Spleen (tissue), 11 donors: ENCODE results near the gene CELF1. TPM values are rescaled to one million over a fixed set of nuclear protein-coding genes. Genes with fewer than 3 reads are reported as not detected.

Source experiments
- DNase-seq: peaks from one replicate; pipeline ENCODE4 v3.0.0-alpha.2; 2020
- H3K27ac ChIP-seq, 8 donors: fragments of 200-600 bp; sonication (generic) in 7 of 8; 1 replicate in 4 of 8; 2 replicates in 4 of 8; pipeline versions ENCODE4 v1.5.0 to v1.8.0; 2016 to 2021; ENCODE audit warnings: inconsistent platforms in 4 of 8, mild to moderate bottlenecking in 4 of 8, moderate library complexity in 1 of 8
- H3K27me3 ChIP-seq, 7 donors: fragments of 200-600 bp; sonication (generic) in 6 of 7; replicated peaks in 1 of 7; 1 replicate in 4 of 7; 2 replicates in 3 of 7; pipeline versions ENCODE4 v1.5.0 to v1.8.0; 2016 to 2021; ENCODE audit warnings: inconsistent platforms in 3 of 7, mild to moderate bottlenecking in 1 of 7
- H3K36me3 ChIP-seq, 6 donors: fragments of 200-600 bp; sonication (generic) in 5 of 6; 1 replicate in 4 of 6; 2 replicates in 2 of 6; pipeline versions ENCODE4 v1.5.0 to v1.8.0; 2016 to 2021; ENCODE audit warnings: inconsistent platforms in 2 of 6
- H3K4me1 ChIP-seq, 6 donors: fragments of 200-600 bp; sonication (generic) in 5 of 6; 1 replicate in 3 of 6; 2 replicates in 3 of 6; pipeline versions ENCODE4 v1.5.0 to v1.8.0; 2016 to 2021; ENCODE audit warnings: inconsistent platforms in 3 of 6
- H3K4me3 ChIP-seq, 8 donors: fragments of 200-600 bp; sonication (generic) in 7 of 8; 1 replicate in 4 of 8; 2 replicates in 4 of 8; pipeline versions ENCODE4 v1.5.0 to v1.8.0; 2016 to 2021; ENCODE audit warnings: inconsistent platforms in 4 of 8, mild to moderate bottlenecking in 4 of 8, moderate library complexity in 2 of 8
- H3K9me3 ChIP-seq, 8 donors: fragments of 200-600 bp; sonication (generic) in 7 of 8; 1 replicate in 4 of 8; 2 replicates in 4 of 8; pipeline versions ENCODE4 v1.5.0 to v1.8.0; 2016 to 2021; ENCODE audit warnings: inconsistent platforms in 4 of 8
- POLR2A ChIP-seq, 3 donors: fragments of 450-650 bp; IDR thresholded peaks; one replicate each; pipeline ENCODE4 v1.5.1; 2017; ENCODE audit warnings: antibody characterized with exemption in 3 of 3, mild to moderate bottlenecking in 1 of 3
- POLR2AphosphoS5 ChIP-seq, 3 donors: sonication (generic); formaldehyde crosslinking; IDR thresholded peaks; one replicate each; pipeline ENCODE4 v1.5.1; 2017; ENCODE audit warnings: antibody characterized with exemption in 3 of 3
- WGBS, 5 donors: extraction: QIAGEN DNeasy Blood & Tissue Kit in 3 of 5; methylation state at CpG; one replicate each; pipeline versions ENCODE4 v1.1.5 to v1.1.7; 2013 to 2018; 5-methylcytosine and 5-hydroxymethylcytosine counted together
- intact Hi-C: fragments of 100-400 bp; cut with DNase I; formaldehyde crosslinking; loops from one replicate; pipeline ENCODE4 v1.15.0; 2023; ENCODE audit warnings: low total_unique reads
- polyA plus RNA-seq, 3 donors: library from polyadenylated mRNA; stranded (reverse); fragments of 200-250 nt; gene quantifications; one replicate each; pipeline ENCODE4 v1.2.1, GENCODE V29; 2013
- total RNA-seq, 7 donors: library from RNA; depleted of rRNA in 3 of 7; stranded (reverse); fragments of >200 nt in 3 of 7; fragmentation: NEBNext Ultra II Directional in 4 of 7; extraction: Animal tissue kit (Norgen Biotek cat#: 25700) in 4 of 7; gene quantifications; one replicate each; pipeline versions ENCODE4 v1.1.0 to v1.2.1, GENCODE V29; 2016 to 2021
- TF ChIP-seq, protein P1 (sequence below), 11 experiments: fragments of 200-600 bp in 7 of 11; fragments of 450-650 bp in 4 of 11; sonication (generic) in 4 of 11; IDR thresholded peaks in 8 of 11; conservative IDR thresholded peaks in 3 of 11; 1 replicate in 7 of 11; 2 replicates in 4 of 11; pipeline versions ENCODE4 v1.4.0 to v1.8.0; 2016 to 2021; ENCODE audit warnings: antibody characterized with exemption in 11 of 11, inconsistent platforms in 4 of 11, mild to moderate bottlenecking in 1 of 11
- donor health status: healthy with polysubstance abuse.
- donor health status: DM: no; HTN: no; CAD: no; lungs with moderate emphysema.
- donor health status: DM: no; HTN: no; CAD: no.
- donor health status: Bipolar disorder and iron deficiency.
- donor health status: healthy.
- donor health status: DM: no; HTN: no; CAD: no.
- donor health status: DM: yes; HTN: yes; CAD: no.

CELF1 gene
- total and polyA plus RNA-seq, 10 donors: 18.5 to 171 (median 116) TPM

DNA sequence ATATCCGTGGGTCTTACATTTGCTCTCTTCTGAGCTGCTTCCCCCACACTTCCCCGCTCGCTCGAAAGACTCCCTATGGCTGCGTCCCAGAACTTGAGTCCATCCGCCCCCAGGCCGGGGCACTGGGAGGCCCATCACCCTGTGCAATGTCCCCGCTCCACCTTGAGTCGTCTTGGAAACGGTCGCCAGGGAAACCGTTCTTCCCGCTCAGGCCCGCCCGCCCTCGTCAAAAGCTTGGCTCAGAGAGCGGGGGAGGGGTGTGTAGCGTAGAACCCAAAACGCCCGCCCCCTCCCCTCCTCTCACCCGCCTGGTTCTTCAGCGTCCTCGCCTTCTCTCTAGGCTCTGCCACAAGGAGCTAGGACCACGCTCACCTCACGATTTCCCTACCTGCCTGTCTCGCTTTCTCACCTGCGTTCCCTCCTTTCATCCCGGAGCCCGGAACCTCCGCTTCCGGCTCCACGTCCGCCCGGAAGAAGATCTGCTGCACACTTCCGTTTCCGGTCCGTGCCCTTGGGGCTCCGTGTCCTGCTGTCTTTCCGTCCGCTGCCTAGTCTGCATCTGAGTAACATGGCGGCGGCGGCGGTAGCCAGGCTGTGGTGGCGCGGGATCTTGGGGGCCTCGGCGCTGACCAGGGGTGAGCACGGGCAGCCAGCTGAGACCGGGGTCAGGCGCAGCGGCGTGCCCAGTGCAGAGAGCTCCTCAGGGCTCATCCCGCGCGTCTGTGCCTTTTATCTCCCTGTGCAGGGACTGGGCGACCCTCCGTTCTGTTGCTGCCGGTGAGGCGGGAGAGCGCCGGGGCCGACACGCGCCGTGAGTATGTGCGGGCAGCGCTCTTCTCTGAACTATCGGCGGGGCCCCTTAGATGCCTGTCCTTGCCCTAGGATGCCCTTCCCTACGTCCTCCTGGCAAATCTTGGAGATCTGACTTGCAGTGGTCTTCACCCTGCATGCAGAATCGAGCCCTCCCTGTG, 25.9 kb upstream of the CELF1 start, which contains the start of the genes KBTBD4 and NDUFS3:
TSS of gene KBTBD4 (minus strand) at position 447 of the 971 bp plus-strand sequence. CDS start at position 428, 19 bp downstream.
TSS of gene NDUFS3 (plus strand) at position 551 of the 971 bp plus-strand sequence. CDS start at position 569, 18 bp downstream.
- peaks cover 19 to 63% (median 41%) of the 10 kb centered on the region in 6 donors for H3K4me1 ChIP-seq
- intact Hi-C loops: no loop called here

GRCh38 chr11:47577460-47578041, 24.6 kb upstream of the CELF1 start:
- TF ChIP-seq POLR2AphosphoS5 (IDR thresholded peaks at IDR 0.05) (no peak), POLR2A (IDR thresholded peaks at IDR 0.05) (no peak)
- TF ChIP-seq, protein P1, sequence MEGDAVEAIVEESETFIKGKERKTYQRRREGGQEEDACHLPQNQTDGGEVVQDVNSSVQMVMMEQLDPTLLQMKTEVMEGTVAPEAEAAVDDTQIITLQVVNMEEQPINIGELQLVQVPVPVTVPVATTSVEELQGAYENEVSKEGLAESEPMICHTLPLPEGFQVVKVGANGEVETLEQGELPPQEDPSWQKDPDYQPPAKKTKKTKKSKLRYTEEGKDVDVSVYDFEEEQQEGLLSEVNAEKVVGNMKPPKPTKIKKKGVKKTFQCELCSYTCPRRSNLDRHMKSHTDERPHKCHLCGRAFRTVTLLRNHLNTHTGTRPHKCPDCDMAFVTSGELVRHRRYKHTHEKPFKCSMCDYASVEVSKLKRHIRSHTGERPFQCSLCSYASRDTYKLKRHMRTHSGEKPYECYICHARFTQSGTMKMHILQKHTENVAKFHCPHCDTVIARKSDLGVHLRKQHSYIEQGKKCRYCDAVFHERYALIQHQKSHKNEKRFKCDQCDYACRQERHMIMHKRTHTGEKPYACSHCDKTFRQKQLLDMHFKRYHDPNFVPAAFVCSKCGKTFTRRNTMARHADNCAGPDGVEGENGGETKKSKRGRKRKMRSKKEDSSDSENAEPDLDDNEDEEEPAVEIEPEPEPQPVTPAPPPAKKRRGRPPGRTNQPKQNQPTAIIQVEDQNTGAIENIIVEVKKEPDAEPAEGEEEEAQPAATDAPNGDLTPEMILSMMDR (IDR thresholded peaks at IDR 0.05 in 8 of 11, conservative IDR thresholded peaks at IDR 0.05 in 3 of 11): no peak
- peak overlapping the region in 6 of 8 donors; percentile 82 to 97 (median 94) for H3K4me3 ChIP-seq

More for the DNA sequence above, 25.9 kb upstream of the CELF1 start, which contains the start of the genes KBTBD4 and NDUFS3:
- Histone ChIP-seq H3K27me3 (no peaks in the 10 kb centered on the region), H3K4me3 (peak within 1 kb of the TSS; percentile 82 to 98 (median 94)), H3K27ac (peak within 1 kb of the TSS; percentile 79 to 94 (median 90)), H3K36me3 (peaks cover 7 to 77% (median 61%) of the 10 kb centered on the region in 6 donors), H3K9me3 (no peaks in the 10 kb centered on the region)
- DNase-seq: peak; percentile 95
- TF ChIP-seq, protein P1 (IDR thresholded peaks at IDR 0.05 in 8 of 11, conservative IDR thresholded peaks at IDR 0.05 in 3 of 11): peak in 2 of 11 experiments; percentile 17 to 21
- TF ChIP-seq POLR2A (IDR thresholded peaks at IDR 0.05): peak in 1 of 3 donors; percentile 74
- TF ChIP-seq POLR2AphosphoS5 (IDR thresholded peaks at IDR 0.05): peak; percentile 95 to 97 (median 96)
- WGBS, 5 donors: 0 to 1% (median 1%) methylated on average over 48 to 72 of the region's 72 CpGs

DNA sequence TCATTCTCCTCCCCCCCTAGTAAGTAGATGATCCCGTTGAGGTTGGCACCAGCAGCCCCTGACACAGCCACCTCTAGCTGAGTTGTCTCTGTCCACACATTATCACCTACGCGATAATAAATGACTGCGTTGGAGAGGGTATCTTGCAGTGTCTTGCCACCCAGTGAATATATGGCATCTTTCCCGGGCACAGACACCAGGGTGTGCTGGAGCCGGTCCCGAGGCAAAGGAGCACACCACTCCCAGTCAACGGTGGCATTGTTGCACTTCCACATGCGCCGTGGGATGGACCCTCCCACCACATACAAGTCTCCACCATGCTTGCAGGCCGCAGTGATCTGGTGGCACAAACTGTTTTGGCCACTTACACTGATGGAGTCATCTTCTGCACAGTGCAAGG, 20.4 kb upstream of the CELF1 start:
- H3K36me3 ChIP-seq: peaks cover 9 to 95% (median 63%) of the 10 kb centered on the region in 6 donors
- no peaks in the 10 kb centered on the region for H3K9me3 ChIP-seq

More at GRCh38 chr11:47577460-47578041, 24.6 kb upstream of the CELF1 start:
- intact Hi-C loops: no loop called here
- H3K4me1 ChIP-seq: peaks cover 19 to 76% (median 44%) of the 10 kb centered on the region in 6 donors
- no peaks in the 10 kb centered on the region for H3K27me3 ChIP-seq
- peak; percentile 62 for DNase-seq
- WGBS, 5 donors: 76 to 86% (median 80%) methylated on average over 13 of the region's 13 CpGs
- peak overlapping the region in 3 of 8 donors; percentile 90 to 94 (median 93) for H3K27ac ChIP-seq
- H3K9me3 ChIP-seq: no peaks in the 10 kb centered on the region
- H3K36me3 ChIP-seq: peaks cover 10 to 77% (median 61%) of the 10 kb centered on the region in 6 donors

More for the DNA sequence above, 20.4 kb upstream of the CELF1 start:
- no peaks in the 10 kb centered on the region for H3K27me3 ChIP-seq
- H3K4me1 ChIP-seq: peaks cover 13 to 72% (median 24%) of the 10 kb centered on the region in 6 donors
- intact Hi-C loops: no loop called here
- WGBS, 5 donors: 88 to 96% (median 94%) methylated on average over 10 to 11 of the region's 11 CpGs
- H3K27ac ChIP-seq: no peak overlapping the region
- peak; percentile 56 for DNase-seq
- TF ChIP-seq, protein P1 (IDR thresholded peaks at IDR 0.05 in 8 of 11, conservative IDR thresholded peaks at IDR 0.05 in 3 of 11): no peak
- TF ChIP-seq POLR2A (IDR thresholded peaks at IDR 0.05) (no peak), POLR2AphosphoS5 (IDR thresholded peaks at IDR 0.05) (no peak)
- H3K4me3 ChIP-seq: no peak overlapping the region
